Measurements from ENCODE around the gene KRT37. TPM values are rescaled to one million over a fixed set of nuclear protein-coding genes. Genes with fewer than 3 reads are reported as not detected.
"Not testable (repeated sequence)": the region's sequence is repeated elsewhere in the genome, so short reads cannot be mapped to it uniquely, and the experiment has no call there.

The KRT37 gene
- total RNA-seq, 2 donors from 2014 or later = not detected

- 95% methylated on average over 7 of the region's 7 CpGs for WGBS
- no peak overlapping the region for H3K27ac ChIP-seq
- no peak overlapping the region for H3K4me3 ChIP-seq
Measured at GRCh38 chr17:41396340-41396739, 28.0 kb downstream of the KRT37 start.

GRCh38 chr17:41395611-41396010 is 28.8 kb downstream of the KRT37 start:
- no peak overlapping the region for H3K27ac ChIP-seq
- H3K36me3 ChIP-seq = no peaks in the 10 kb centered on the region
- WGBS = 100% methylated on average over 1 of the region's 1 CpG
- no peak overlapping the region for H3K4me3 ChIP-seq
- H3K27me3 ChIP-seq (replicated peaks; ENCODE audit: insufficient read depth) = no peaks in the 10 kb centered on the region
- intact Hi-C loops (cut with DNase I) = no loop called here
- H3K4me1 ChIP-seq (replicated peaks) = no peaks in the 10 kb centered on the region
- no peak for DNase-seq (ENCODE audit: low spot score)
- TF ChIP-seq POLR2AphosphoS5 (IDR thresholded peaks at IDR 0.05) = no peak
- no peak for TF ChIP-seq POLR2A (IDR thresholded peaks at IDR 0.05)
- no peak for TF ChIP-seq CTCF (IDR thresholded peaks at IDR 0.05)
- no peaks in the 10 kb centered on the region for H3K9me3 ChIP-seq

More at GRCh38 chr17:41396340-41396739, 28.0 kb downstream of the KRT37 start:
- Histone ChIP-seq H3K27me3 (replicated peaks; ENCODE audit: insufficient read depth) (no peaks in the 10 kb centered on the region), H3K4me1 (replicated peaks) (no peaks in the 10 kb centered on the region), H3K36me3 (no peaks in the 10 kb centered on the region), H3K9me3 (no peaks in the 10 kb centered on the region)
- intact Hi-C loops (cut with DNase I) = no loop called here
- DNase-seq (ENCODE audit: low spot score) = no peak
- TF ChIP-seq POLR2A (IDR thresholded peaks at IDR 0.05) (no peak), CTCF (IDR thresholded peaks at IDR 0.05) (no peak), POLR2AphosphoS5 (IDR thresholded peaks at IDR 0.05) (no peak)

- H3K4me3 ChIP-seq; H3K27me3 ChIP-seq (replicated peaks; ENCODE audit: insufficient read depth); H3K9me3 ChIP-seq; intact Hi-C loops (cut with DNase I); H3K4me1 ChIP-seq (replicated peaks); H3K36me3 ChIP-seq; DNase-seq (ENCODE audit: low spot score); H3K27ac ChIP-seq: not testable (repeated sequence)
- 68% methylated on average over 9 of the region's 12 CpGs for WGBS
Measured at GRCh38 chr17:41395044-41395443, 29.3 kb downstream of the KRT37 start.

- intact Hi-C loops (cut with DNase I) = no loop called here
- Histone ChIP-seq H3K27me3 (replicated peaks; ENCODE audit: insufficient read depth) (no peaks in the 10 kb centered on the region), H3K27ac (no peak overlapping the region), H3K36me3 (no peaks in the 10 kb centered on the region), H3K9me3 (no peaks in the 10 kb centered on the region), H3K4me3 (no peak overlapping the region), H3K4me1 (replicated peaks) (no peaks in the 10 kb centered on the region)
- DNase-seq (ENCODE audit: low spot score) = peak; percentile 16
- 50% methylated on average over 10 of the region's 10 CpGs for WGBS
- TF ChIP-seq POLR2AphosphoS5 (IDR thresholded peaks at IDR 0.05) (no peak), CTCF (IDR thresholded peaks at IDR 0.05) (no peak), POLR2A (IDR thresholded peaks at IDR 0.05) (no peak)
Measured at GRCh38 chr17:41394254-41394996, 30.0 kb downstream of the KRT37 start.

GRCh38 chr17:41393826-41394225 is 30.6 kb downstream of the KRT37 start:
- intact Hi-C loops (cut with DNase I) = no loop called here
- Histone ChIP-seq H3K9me3 (no peaks in the 10 kb centered on the region), H3K27ac (no peak overlapping the region), H3K4me1 (replicated peaks) (no peaks in the 10 kb centered on the region), H3K27me3 (replicated peaks; ENCODE audit: insufficient read depth) (no peaks in the 10 kb centered on the region), H3K36me3 (no peaks in the 10 kb centered on the region), H3K4me3 (no peak overlapping the region)
- no peak for DNase-seq (ENCODE audit: low spot score)
- 80% methylated on average over 10 of the region's 10 CpGs for WGBS
- TF ChIP-seq POLR2A (IDR thresholded peaks at IDR 0.05) (no peak), POLR2AphosphoS5 (IDR thresholded peaks at IDR 0.05) (no peak), CTCF (IDR thresholded peaks at IDR 0.05) (no peak)

Data from prostate gland (tissue), 2 donors.